GM21390 (cell line): ENCODE results near the gene SPOP.
"Not testable (repeated sequence)": the region's sequence is repeated elsewhere in the genome, so short reads cannot be mapped to it uniquely, and the experiment has no call there.

Experiments
- ATAC-seq: cut with Tn5 transposase; IDR thresholded peaks from one replicate; pipeline ENCODE4 v1.9.1; 2021; ENCODE audit not compliant: unreplicated experiment

The SPOP gene

DNA sequence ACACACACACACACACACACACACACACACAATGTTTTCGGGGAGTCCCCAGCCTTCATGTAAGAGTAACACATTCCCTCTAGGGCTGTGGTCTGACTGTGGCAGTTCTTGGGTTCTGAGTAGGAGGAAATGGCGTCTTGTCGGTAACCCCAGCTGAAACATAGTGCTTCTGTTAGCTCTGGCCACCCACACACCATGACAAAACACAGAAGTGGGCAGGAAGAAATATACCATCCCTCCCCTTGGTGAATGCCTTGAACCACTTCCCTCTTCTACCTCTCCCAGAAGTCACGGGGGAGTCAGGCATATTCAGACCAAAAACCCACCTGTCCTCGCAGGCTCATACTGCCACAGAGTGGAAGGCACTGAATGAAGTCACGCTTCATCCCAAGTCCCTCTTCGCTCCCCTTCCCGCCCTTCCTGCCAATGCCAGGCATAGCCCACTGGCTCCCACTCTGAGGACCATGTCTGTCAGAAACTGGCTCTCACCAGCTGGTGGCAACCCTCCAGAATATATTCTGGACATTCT, 18.4 kb upstream of the SPOP start:
- ATAC-seq, result no peak

DNA sequence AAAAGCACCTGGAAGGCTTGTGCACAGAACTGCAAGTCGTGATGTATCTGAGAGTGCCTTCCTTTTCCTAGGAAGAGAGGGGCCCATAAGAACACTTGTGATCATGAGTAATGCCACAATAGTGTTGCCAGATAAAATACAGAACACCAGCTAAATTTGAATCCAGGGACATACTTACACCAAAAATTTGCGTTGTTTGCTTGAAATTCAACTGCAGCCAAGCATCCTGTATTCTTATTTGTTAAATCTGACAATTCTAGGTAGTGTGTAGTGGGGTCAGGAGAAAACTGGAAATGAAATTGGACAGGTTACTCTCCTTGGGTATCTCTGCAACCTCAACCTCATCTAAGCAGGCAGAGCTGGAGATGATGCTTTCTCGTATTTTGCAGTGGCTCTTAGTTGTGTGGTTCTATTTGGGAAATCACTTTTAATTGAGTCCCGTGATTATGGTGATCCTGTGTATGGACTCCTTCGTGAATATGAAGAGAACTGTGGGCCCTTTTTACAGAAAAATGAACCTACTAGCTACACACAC, 17.9 kb upstream of the SPOP start:
- no peak for ATAC-seq

DNA sequence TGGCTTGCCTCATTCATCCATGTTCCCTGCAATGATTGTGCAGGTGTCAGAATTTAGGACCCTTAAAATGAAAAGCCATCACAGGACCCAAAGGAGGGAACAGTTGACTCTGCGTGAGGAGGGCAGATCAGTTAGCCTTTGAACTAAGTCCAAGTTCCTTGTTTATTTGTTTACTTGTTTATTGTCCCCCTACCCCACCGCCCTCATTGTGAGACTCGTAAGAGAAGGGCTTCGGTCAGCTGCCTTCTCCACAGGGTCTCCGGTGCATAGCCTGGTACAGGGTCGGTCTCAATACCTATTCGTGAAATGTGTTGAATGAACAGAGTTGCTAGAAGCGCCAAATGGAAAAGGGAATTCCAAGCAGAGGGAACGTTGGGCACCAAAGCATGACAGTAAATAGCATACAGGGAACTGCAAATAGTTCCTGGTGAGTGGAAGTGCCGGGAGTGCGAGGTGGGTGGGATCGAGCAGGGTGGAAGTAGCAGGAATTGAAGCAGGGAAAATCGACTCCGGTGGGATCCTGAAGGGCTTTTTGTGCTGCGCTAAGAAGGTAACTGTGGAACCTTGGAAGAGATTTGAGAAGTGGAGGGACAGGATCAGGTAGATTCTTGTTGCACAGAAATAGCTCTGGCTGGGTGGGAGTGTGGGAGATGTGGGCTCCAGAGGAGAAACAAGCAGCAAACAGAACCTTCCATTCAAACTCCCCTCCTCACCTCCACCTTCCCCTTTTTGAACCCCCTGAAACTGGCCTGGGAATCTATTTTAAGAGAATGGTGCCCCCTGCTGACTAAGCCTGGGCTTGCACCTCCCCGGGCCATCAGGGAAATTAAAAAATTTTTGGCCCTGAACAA, 17.2 kb upstream of the SPOP start:
- no peak for ATAC-seq

DNA sequence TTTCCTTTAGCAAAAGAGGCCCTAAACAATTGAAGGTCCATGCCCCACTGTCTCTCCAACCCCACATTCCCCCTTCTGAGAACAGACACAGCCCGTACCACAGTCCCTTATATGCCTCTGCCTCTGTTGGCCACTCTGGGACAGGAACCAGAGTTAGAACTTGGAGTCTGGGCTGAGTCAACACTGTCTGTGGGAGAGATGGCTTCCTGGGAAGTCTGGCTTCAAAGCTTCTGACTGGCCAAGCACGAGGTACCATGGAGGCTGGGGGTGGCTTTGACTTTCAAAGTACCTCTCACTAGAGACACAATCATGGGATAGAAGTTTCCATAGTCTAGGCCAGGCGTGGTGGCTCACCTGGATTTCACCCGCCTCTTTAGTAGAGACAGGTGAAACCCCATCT, 14.9 kb upstream of the SPOP start:
- ATAC-seq, result no peak

- ATAC-seq, result no peak
Measured at GRCh38 chr17:49691677-49692191, 13.8 kb upstream of the SPOP start.

GRCh38 chr17:49691086-49691676, 13.3 kb upstream of the SPOP start:
- ATAC-seq, result no peak

DNA sequence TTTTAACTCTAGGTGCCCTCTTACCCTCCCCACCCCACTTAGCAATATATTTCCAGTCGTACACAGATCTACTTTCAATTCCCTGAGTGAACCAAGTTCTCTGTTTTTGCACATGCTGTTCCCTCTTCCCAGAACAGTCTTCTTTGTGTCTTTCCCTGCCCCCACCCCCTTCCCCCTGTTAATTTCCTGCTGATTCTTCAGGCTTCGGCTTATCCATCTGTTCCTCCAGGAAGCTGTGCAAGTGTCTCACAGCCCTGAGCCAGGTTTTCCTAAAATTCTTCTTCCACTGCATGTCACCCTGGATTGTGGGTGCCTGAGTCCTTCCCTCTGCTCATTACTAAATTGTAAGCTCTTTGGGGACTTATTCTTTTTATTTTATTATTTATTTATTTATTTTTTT, 12.4 kb upstream of the SPOP start:
- ATAC-seq, result no peak

GRCh38 chr17:49688848-49689247, 11.0 kb upstream of the SPOP start:
- ATAC-seq, result no peak

GRCh38 chr17:49687878-49688491, 10.1 kb upstream of the SPOP start:
- ATAC-seq, result no peak

DNA sequence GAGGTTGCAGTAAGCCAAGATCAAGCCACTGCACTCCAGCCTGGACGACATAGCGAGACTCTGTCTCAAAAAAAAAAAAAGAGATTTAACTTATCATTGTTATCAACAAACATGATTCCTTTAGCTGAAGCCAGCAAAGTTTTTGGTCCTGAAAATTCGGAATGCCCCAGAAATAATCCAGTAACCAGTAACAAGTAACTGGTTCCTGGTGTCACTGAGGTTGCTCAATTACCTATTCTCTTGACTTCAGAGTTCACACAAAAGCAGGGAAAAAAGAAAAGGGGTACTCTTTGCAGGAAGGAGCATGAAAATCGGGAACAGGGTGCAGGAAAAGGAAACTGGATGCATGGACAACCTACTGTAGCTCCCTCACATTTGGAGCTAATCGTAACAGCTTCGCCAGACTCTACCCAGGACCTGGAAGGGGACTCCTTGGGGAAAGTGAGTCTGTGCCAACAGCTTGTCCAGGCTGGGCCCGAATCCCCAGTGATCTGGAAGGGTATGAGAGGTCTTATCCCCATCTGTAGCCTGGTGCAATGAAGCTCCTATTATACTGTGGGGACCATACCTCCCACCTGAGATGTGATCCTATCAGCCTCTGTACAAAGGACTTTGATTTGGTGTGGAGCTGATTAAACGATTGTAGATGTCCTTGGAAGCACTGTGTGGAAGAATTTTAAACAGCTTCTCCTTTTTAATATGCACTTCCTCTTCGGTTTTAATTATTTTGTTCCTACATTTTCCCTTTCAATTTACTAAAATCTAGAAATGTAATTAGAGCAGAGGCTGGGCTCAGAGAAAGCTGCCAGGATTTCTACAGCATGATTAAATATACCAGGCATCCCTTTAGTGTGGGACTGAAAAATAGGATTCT, 3.4 kb upstream of the SPOP start:
- ATAC-seq, result no peak

- ATAC-seq, result no peak
Measured at GRCh38 chr17:49680314-49680713, 2.4 kb upstream of the SPOP start.

DNA sequence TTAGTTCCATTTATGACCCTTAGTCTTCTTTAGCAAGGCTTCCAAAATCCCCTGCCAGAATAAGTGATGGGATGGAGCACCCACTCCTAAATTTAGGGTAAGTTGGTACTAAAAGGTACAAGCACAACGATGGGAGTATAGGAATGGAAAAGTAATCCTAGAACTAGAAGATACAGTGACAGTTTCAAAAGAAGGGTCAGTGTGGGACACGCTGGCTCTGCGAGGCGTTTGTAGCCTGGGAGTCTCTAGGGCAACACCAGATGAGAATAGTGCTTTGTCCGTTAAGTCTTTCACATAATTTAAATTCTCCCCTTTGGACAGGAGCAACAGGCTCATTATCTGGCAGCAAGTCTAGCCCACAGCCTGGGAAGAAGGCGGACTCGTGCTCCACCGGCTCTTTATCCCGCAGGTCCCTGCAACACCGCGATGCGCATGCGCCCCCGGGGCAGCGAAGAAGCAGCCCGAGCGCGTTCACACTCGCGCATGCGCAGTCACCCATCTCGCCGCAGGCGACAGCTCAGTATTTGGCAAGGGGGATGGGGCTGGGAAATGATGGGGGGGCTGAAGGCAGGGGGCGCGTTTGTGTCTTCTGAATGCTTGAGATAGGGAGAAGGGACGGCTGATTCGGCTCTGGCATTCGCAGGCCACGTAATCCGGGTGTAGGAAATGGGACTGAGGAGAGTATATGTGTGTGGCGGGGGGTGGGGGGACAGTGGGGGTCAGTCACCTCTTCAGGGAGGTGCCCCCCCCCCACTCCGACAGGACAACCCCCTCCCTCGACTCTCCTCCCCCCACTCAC, 564 bp downstream of the SPOP start:
- peak; percentile 35 for ATAC-seq

GRCh38 chr17:49676276-49676868, 1.5 kb downstream of the SPOP start:
- ATAC-seq, result peak; percentile 64

DNA sequence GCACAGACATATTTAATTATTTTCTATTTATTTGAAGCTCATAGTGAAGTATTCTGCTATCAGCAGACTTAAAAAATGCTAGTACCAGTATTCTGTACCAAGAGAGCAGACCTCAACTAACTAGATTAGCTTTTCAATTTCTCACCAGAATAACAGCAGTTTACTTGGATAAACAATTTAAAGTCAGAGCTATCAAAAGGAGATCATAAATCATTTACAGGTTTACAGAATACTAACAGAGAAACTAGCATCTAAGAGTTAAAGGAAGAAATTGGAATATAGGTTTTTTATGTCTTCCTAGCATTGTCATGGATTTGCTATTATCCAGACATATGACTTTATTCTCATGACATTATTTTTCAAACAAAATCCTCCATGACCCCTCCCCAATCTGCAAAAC, 3.4 kb downstream of the SPOP start:
- no peak for ATAC-seq

GRCh38 chr17:49673679-49674078, 4.2 kb downstream of the SPOP start:
- not testable (repeated sequence) for ATAC-seq

- no peak for ATAC-seq
Measured at GRCh38 chr17:49670641-49671040, 7.3 kb downstream of the SPOP start.

GRCh38 chr17:49670002-49670401, 7.9 kb downstream of the SPOP start:
- ATAC-seq, result no peak

- ATAC-seq, result no peak
Measured at GRCh38 chr17:49667854-49668253, 10.0 kb downstream of the SPOP start.

DNA sequence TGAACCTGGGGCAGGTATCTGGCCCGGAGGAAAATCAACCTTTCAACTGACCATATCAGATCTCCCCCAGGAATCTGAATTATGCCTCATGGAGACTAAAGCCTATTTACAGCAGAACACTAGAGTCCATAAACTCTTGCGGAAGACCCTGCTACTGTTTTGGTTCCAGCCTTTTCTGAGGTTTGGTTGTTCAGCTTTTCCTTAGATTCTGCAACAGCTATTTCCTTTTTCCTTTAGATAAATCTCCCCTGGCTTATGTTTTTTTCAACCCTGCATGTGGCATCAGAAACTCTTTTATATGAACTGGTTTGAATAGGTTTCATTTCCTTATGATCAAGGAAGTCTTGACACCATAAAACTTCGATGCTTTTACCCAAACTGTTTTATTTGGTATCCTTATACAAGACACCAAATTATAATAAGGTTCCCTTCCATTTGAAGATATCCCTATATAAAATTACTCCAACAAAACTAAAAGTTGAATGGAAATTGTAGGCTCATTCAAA, 13.1 kb downstream of the SPOP start:
- no peak for ATAC-seq
